ENCODE measurements around the gene SPAG4. TPM values are rescaled to one million over a fixed set of nuclear protein-coding genes. Genes with fewer than 3 reads are reported as not detected.

Gene SPAG4
- total and polyA plus RNA-seq, 2 donors (not counting 1 experiment from before 2014, with no cell fraction given), result 3.7 to 4.7 TPM

- no peak for DNase-seq
- no peak overlapping the region for H3K9ac ChIP-seq (ENCODE audit: low read length)
- Mint-ChIP-seq H3K4me1 (no peaks in the 10 kb centered on the region), H3K27me3 (peaks cover 6% of the 10 kb centered on the region), H3K9me3 (ENCODE audit: insufficient read depth) (peaks cover 4% of the 10 kb centered on the region), H3K27ac (no peak overlapping the region), H3K4me3 (no peak overlapping the region)
- H3K27me3 ChIP-seq (replicated peaks in 1 of 4; ENCODE audit: control extremely low read depth in 1 of 4, control insufficient read depth in 3 of 4, insufficient read depth in 4 of 4, low read length in 3 of 4), result peaks cover 0 to 2% (median 0%) of the 10 kb centered on the region in 4 experiments
- ChIA-PET POLR2A (no interaction called here), CTCF (interaction anchor here (1.1 kb wide), 1 partner anchor 28 kb away, joined by 3 read pairs; no protein-coding TSS in a partner anchor)
- no peaks in the 10 kb centered on the region for H3K79me2 ChIP-seq (ENCODE audit: control insufficient read depth, insufficient read depth, low read length)
- H4K20me1 ChIP-seq (ENCODE audit: control insufficient read depth, insufficient read depth, low read length, poor library complexity, severe bottlenecking), result no peaks in the 10 kb centered on the region
- no peak overlapping the region for H3K27ac ChIP-seq (ENCODE audit: low read length in 2 of 2)
- no peak for TF ChIP-seq CTCF (IDR thresholded peaks at IDR 0.05)
- no peak for TF ChIP-seq EZH2 (IDR thresholded peaks at IDR 0.05; ENCODE audit: borderline replicate concordance, insufficient read depth, low read depth, low read length, poor library complexity, severe bottlenecking)
- no peak overlapping the region for H2AFZ ChIP-seq (ENCODE audit: insufficient read depth, low read depth, low read length, poor library complexity, severe bottlenecking)
- H3K36me3 ChIP-seq (replicated peaks in 1 of 2; ENCODE audit: control extremely low read depth in 1 of 2, control insufficient read depth in 1 of 2, extremely low read depth in 1 of 2, insufficient read depth in 2 of 2, low read length in 1 of 2), result no peaks in the 10 kb centered on the region
- ATAC-seq (ENCODE audit: low read depth), result no peak
- peaks cover 0 to 19% (median 0%) of the 10 kb centered on the region in 3 donors for H3K9me3 ChIP-seq (ENCODE audit: control extremely low read depth in 1 of 3, control insufficient read depth in 2 of 3, insufficient read depth in 1 of 3, low read length in 2 of 3)
- no peak overlapping the region for H3K4me2 ChIP-seq (replicated peaks; ENCODE audit: low read depth, low read length, poor library complexity, severe bottlenecking)
- no peaks in the 10 kb centered on the region for H3K4me1 ChIP-seq (ENCODE audit: control insufficient read depth in 2 of 2, insufficient read depth in 2 of 2, low read length in 2 of 2)
- H3K4me3 ChIP-seq (ENCODE audit: control extremely low read depth in 1 of 5, extremely low read depth in 1 of 5, insufficient read depth in 1 of 5, low read depth in 2 of 5, low read length in 4 of 5), result no peak overlapping the region
- intact Hi-C loops (cut with micrococcal nuclease), result no loop called here
- WGBS (ENCODE audit: insufficient coverage), result 100% methylated on average over 3 of the region's 4 CpGs
Observed at GRCh38 chr20:35572838-35573237, 42.8 kb upstream of the SPAG4 start.

- POLR2A ChIA-PET, result no interaction called here
- Mint-ChIP-seq H3K4me1 (no peaks in the 10 kb centered on the region), H3K27ac (no peak overlapping the region), H3K9me3 (ENCODE audit: insufficient read depth) (peaks cover 4% of the 10 kb centered on the region), H3K27me3 (no peaks in the 10 kb centered on the region), H3K4me3 (no peak overlapping the region)
- Histone ChIP-seq H3K79me2 (ENCODE audit: control insufficient read depth, insufficient read depth, low read length) (no peaks in the 10 kb centered on the region), H3K9me3 (ENCODE audit: control extremely low read depth in 1 of 3, control insufficient read depth in 2 of 3, insufficient read depth in 1 of 3, low read length in 2 of 3) (peaks cover 0 to 19% (median 0%) of the 10 kb centered on the region in 3 donors), H3K36me3 (replicated peaks in 1 of 2; ENCODE audit: control extremely low read depth in 1 of 2, control insufficient read depth in 1 of 2, extremely low read depth in 1 of 2, insufficient read depth in 2 of 2, low read length in 1 of 2) (no peaks in the 10 kb centered on the region), H3K4me3 (ENCODE audit: control extremely low read depth in 1 of 5, extremely low read depth in 1 of 5, insufficient read depth in 1 of 5, low read depth in 2 of 5, low read length in 4 of 5) (no peak overlapping the region), H3K4me1 (ENCODE audit: control insufficient read depth in 2 of 2, insufficient read depth in 2 of 2, low read length in 2 of 2) (no peaks in the 10 kb centered on the region), H3K27ac (ENCODE audit: low read length in 2 of 2) (no peak overlapping the region), H3K4me2 (replicated peaks; ENCODE audit: low read depth, low read length, poor library complexity, severe bottlenecking) (no peak overlapping the region), H3K9ac (ENCODE audit: low read length) (no peak overlapping the region), H3K27me3 (replicated peaks in 1 of 4; ENCODE audit: control extremely low read depth in 1 of 4, control insufficient read depth in 3 of 4, insufficient read depth in 4 of 4, low read length in 3 of 4) (peaks cover 0 to 8% (median 0%) of the 10 kb centered on the region in 4 experiments), H4K20me1 (ENCODE audit: control insufficient read depth, insufficient read depth, low read length, poor library complexity, severe bottlenecking) (no peaks in the 10 kb centered on the region), H2AFZ (ENCODE audit: insufficient read depth, low read depth, low read length, poor library complexity, severe bottlenecking) (no peak overlapping the region)
- intact Hi-C loops (cut with micrococcal nuclease), result no loop called here
- TF ChIP-seq CTCF (IDR thresholded peaks at IDR 0.05), result no peak
- ATAC-seq (ENCODE audit: low read depth) (no peak), DNase-seq (no peak)
- CTCF ChIA-PET, result no interaction called here
- WGBS (ENCODE audit: insufficient coverage), result no CpG with 5 or more reads among the region's 4 CpGs
Observed at GRCh38 chr20:35575958-35576357, 39.7 kb upstream of the SPAG4 start.

All from B cell (primary cell).